Endometrial microvascular endothelial cells (primary cell): ENCODE data around the gene C4orf17. TPM values are rescaled to one million over a fixed set of nuclear protein-coding genes. Genes with fewer than 3 reads are reported as not detected.

Experiments used
- in situ Hi-C: cut with HindIII; loops from 2 replicates; pipeline ENCODE4 v1.10.0; 2017; ENCODE audit warnings: low sequenced_read_pairs, low pct_unique_long_range_greater_than_20kb; ENCODE audit errors: inconsistent ontology term
- total RNA-seq: library from RNA; depleted of rRNA; stranded (reverse); fragments of >200 nt; gene quantifications from one replicate; pipeline ENCODE4 v1.2.3, GENCODE V29; 2015; ENCODE audit errors: inconsistent ontology term

Gene C4orf17
- total RNA-seq, 1 donor from 2014 or later, result not detected

DNA sequence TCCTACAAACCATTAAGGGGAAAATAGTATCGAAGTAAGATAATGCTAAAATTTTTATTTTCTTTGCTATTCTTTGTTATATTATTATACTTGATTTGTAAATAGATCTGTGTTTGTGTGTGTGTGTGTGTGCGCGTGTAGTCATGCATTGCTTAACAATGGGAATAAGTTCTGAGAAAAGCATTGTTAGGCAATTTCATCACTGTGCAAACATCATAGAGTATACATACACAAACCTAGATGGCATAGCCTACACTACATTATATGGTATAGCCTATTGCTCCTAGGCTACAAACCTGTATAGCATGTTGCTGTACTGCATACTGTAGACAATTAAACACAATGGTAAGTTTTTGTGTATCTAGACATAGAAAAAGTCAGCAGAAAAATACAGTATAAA lies 80.9 kb downstream of the C4orf17 start:
- in situ Hi-C loops, result no loop called here

Other genes with a start within 250 kb of the C4orf17 start
- not detected for gene ADH1A, start 220.0 kb upstream of the C4orf17 start, total RNA-seq
- not detected for gene ADH1B, start 189.6 kb upstream of the C4orf17 start, total RNA-seq
- not detected for gene ADH1C, start 158.3 kb upstream of the C4orf17 start, total RNA-seq
- gene ADH7, start 75.7 kb upstream of the C4orf17 start, total RNA-seq, result not detected
- 13.7 TPM for gene TRMT10A, start 53.0 kb downstream of the C4orf17 start, total RNA-seq
- not detected for gene MTTP, start 63.8 kb downstream of the C4orf17 start, total RNA-seq
- gene C4orf54, start 146.8 kb downstream of the C4orf17 start, total RNA-seq, result not detected